ENCODE data around the gene OR5K4.

- TF ChIP-seq CTCF (IDR thresholded peaks at IDR 0.05; ENCODE audit: low read length) (no peak), EZH2 (optimal IDR thresholded peaks at IDR 0.05; ENCODE audit: low read depth, low read length) (no peak), EZH2phosphoT487 (IDR thresholded peaks at IDR 0.05; ENCODE audit: low read length) (no peak)
These were observed 27.4 kb upstream of the OR5K4 start for GRCh38 chr3:98326105-98326893.
